SH-SY5Y (cell line): Measurements from ENCODE around the gene TCF7.

Source experiments
- GATA2 ChIP-seq: IDR thresholded peaks from 2 replicates; pipeline ENCODE4 v1.6.1; 2011; ENCODE audit warnings: mild to moderate bottlenecking, low read depth, low read length
- GATA3 ChIP-seq: IDR thresholded peaks from 2 replicates; pipeline ENCODE4 v1.6.1; 2011; ENCODE audit warnings: low read depth, mild to moderate bottlenecking, low read length, moderate library complexity

DNA sequence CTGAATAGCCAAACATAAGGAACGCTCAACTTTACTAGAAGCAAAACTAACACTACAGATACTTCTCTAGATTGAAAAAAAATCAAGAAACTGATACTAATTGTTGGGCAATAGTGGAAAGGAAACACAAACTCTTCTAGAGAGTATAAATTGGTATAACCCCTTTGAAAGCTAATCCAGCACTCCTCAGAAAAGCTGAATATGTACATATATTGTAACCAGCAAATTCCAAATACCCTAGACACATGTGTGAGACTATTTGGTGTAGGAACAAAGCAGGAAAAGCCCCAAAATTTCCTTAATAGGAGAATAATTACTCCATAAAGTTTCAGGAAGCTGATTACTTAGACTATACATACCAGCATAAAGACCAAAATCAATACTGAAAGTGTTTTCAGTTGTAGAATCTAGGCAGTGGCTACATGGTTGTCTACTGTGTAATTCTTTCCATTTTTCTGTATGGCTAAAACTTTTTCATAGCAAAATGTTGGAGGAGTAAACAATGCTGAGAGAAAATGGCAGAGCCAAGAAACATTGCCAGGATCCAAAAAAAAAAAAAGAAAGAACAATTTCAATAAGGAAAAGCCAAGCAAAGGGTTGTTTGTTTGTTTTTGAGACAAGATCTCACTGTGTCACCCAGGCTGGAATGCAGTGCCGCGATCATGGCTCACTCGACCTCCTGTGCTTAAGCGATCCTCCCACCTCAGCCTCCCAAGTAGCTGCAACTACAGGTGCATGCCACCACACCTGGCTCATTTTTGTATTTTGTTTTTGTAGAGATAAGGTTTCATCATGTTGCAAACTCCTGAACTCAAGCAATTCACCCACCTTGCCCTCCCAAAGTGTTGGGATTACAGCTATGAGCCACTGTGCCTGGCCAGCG lies 47.3 kb downstream of the TCF7 start:
- TF ChIP-seq GATA3 (no peak), GATA2 (no peak)
